ENCODE results near the gene SLC29A4.
"Not testable (repeated sequence)": the region's sequence is repeated elsewhere in the genome, so short reads cannot be mapped to it uniquely, and the experiment has no call there.

SLC29A4 gene

DNA sequence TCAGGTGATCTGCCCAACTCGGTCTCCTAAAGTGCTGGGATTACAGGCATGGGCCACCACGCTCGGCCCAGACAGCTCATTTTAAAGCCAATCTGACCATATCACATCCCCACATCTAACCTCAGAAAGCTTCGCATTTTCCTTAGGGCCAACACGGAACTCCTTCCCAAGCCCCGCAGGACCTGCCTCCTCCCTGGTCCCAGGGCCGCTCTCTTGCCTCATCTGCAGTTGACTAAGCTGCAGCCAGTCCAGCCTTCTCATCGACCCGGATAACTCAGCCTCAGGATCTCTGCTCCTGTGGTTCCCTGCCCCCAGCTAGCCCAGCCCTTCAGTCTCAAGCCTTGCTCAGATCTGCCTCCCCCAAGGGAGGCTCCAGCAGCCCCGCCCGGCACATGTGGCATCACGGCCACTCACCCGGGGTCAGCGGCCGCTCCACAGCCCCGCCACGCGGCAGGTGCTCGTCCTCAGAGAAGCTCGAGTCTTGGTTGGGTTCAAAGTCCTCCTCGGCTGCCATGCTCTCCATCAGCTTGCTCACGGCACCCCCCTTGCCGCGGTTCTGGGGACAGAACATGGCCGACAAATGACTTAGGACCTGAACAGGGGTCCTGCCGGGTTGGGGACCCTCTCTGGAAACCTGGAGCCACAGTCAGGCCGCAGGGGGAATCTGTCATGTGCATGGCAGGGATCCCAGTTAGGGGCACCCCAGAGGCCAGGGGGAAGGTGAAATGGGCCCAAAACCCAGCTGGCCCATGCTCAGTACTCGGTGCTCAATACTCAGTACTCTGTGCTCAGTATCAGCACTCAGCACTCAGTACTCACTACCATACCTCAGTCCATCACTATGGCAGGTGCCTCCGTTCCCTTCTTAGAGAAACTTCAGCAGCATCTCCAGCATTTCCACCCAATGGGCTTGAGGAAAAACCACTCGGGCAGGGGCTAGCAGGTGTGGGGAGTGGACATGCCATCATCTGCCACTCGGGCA lies 41.3 kb downstream of the SLC29A4 start:
- not testable (repeated sequence) for DNase-seq

DNA sequence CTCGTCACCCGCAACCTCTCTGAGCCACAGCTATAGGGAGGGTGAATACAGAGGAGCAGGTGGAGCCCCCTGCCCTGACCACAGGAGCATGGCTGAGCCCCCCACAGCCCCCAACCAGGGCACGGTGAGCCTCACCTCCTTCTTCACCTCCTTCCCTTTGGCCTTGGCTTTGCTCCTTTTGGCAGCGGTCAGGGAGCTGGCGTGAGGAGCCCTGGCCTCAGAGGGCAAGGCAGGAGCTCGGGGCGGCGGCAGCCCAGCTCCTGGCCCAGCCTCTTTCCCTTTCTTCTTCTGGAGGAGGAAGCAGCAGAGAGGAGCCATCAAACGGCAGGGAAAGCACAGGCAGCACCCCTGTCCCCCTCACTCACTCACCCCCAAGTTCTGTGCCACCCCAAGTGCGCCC lies 42.2 kb downstream of the SLC29A4 start:
- no peak for DNase-seq

DNA sequence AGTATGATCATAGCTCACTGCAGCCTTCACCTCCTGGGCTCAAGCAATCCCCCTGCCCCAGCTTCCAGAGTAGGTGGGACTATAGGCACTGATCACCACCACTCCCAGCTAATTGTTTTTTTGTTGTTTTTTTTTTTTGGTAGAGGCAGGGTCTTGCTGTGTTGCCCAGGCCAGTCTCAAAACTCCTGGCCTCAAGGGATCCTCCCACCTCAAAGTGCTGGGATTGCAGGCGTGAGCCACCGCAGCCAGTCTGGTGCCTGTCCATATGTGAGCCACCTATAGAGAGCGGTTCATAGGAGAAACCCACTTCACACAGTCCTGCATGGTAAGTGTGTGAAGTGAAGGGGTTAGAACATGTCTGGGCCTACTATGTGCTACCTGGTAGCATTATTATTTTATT lies 47.5 kb downstream of the SLC29A4 start:
- no peak for DNase-seq

DNA sequence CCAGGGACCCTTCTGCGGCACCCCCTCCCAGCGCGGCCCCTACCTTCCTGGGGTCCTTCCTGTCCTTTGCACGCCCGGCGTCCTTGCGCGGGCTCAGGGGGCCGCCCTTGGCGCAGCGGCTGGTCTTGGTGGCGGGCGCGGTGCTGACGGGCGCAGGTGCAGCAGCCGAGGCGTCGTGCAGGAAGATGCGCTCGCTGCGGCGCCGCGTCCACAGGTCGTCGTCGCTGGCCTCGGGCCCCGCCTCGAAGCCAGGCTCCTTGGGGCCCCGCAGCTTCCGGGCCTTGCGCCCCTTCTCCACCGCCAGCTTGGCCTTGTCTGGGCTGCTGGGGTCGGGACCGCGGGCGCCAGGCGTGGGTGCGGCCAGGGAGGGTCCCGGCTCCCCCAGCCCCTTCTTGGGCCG lies 49.8 kb downstream of the SLC29A4 start:
- no peak for DNase-seq

DNA sequence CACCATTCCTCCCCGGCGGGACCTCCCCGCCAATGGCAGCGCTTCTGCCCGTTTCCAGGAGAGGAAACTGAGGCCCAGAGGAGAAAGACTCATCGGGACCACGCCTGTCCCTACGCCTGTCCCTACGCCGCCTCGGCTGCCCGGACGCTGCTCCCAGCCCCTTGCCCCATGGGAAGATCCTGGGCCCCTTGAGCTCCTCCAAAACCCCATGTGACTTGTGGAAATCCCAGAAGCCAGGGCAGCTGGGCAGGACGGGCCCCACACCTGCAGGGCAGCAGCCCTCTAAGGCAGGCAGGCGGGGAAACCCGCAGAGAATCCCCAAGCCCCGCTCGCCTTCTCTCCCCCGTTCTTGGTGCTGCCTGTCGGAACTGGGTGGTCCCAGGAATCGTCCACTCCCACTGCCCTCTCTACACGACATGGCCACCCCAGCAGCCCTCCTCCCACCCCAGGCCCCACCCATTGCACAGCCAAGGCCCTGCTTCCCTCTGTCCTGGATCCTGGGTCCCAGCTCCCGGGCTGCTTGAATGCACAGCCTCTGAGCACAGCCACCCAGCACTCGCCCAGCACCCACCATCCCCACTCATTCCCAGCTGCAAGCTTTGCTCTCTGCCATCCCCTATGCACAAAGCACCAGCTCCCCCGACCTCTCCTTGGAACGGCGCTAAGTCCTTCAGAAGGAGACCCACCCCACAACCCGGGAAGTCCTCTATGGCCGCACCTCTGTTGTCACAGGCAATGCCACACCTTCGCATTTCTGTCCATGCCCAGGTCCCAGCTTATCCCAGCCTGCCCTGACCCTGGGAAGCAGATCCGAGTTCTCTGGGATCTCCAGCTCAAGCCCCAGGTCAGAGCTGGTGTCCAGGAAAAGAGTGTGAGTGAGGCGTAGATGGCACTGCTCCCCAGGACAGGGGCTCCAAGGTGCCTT lies 50.6 kb downstream of the SLC29A4 start:
- DNase-seq = no peak

DNA sequence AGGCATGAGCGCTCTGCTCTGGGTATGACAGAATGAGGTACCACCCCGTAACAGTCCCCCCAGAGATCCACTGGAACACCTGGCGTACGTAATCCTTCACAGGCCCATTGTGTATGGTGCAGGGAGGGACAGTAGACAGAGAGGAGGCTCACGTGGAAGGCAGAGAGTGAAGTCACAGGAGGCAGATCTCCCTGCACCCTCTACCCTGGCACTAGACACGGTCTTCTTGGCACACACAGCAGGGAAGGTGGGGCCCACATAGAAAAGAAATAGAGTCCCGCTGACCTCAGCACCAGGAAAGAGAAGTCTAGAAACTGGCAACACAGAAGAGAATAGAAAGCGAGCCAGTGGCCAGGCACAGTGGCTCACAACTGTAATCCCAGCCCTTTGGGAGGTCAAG lies 51.9 kb downstream of the SLC29A4 start:
- peak in 2 of 14 donors; percentile 13 to 14 for DNase-seq

- no peak for DNase-seq
Observed at GRCh38 chr7:5337047-5337446, 54.3 kb downstream of the SLC29A4 start.

GRCh38 chr7:5339955-5340354 lies 57.2 kb downstream of the SLC29A4 start:
- no peak for DNase-seq

- no peak for DNase-seq
Observed at GRCh38 chr7:5342631-5343030, 59.9 kb downstream of the SLC29A4 start.

DNA sequence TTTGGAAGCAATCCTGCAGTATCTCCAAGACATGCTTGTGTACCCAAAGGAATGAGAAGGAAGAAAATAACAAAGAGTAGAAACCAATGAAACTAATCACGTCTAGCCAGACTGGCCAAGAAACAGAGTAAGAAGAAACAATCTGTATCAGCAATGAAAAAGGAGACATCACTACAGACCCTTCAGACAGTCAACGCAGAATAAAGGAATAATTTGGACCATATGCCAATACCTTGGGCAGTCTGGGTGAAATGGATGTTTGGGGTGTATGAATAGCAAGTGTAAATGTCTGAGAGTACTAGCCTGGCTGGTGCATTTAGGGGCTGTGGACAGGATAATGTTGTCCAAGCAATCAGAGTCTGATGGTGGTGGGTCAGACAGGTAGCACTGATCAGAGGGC lies 61.1 kb downstream of the SLC29A4 start:
- DNase-seq = no peak

GRCh38 chr7:5344342-5344741 lies 61.6 kb downstream of the SLC29A4 start:
- DNase-seq = no peak

DNA sequence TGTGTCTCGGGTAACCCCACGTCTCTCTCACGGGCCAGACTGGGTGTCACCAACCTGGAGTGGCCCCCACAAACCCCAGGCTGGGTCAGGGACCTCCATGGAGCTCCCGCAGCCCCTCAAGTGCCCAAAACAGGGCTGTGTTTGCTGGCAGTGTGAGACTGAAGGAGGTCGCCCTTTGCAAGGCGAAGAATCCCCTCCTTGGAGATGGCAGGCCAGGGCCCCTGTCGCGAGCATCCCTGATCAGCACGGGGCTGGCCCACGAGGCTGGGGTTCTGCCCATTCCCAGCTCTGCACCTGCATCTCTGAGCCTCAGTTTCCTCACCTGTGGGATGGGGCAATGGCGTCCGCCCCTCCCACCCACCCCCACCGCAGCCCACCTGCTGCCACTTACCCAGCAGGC lies 62.4 kb downstream of the SLC29A4 start:
- no peak for DNase-seq

GRCh38 chr7:5345671-5346070 lies 62.9 kb downstream of the SLC29A4 start:
- DNase-seq = no peak

DNA sequence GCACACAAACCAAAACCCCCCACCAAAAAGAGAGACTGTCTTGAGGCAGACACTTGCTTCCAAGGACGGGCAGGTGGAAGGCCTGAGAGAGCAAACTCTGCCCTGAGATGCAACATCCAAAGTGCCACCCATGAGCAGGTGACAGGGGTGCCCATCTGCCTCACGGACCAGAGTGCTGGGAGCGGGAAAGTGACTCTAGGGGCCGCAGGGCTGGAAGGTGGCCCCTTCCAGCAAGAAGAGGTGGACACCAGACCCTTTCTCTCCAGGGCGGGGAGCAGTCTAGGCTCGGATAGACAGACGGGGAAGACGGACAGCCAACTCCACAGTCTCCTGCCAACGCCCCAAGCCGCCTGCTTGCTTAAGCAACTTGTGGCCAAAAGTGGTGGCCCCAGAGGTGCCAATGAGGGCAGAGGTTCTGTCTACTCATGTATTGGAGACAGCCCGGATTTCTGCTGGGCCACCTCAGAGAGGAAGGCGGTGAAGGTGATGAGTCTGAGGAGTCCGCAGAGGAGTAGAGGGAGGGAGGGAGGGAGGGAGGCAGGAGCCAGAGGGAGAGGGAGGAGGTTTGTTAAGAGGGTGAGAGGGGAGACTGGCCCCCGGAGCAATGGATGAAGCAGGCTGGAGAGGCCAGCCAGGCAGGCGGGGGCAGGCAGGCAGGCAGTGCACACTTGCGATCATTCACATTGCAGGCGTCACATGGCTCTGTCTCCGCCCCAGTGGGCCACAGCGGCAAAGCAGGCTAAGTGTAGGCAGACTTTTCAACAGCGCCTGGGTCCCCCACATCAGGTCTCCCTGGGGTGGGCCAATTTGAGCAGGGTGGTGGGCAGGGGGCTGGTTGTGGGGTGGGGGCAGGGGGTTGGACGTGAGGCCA lies 65.6 kb downstream of the SLC29A4 start:
- peak in 4 of 14 donors; percentile 4 to 17 (median 9) for DNase-seq

GRCh38 chr7:5349005-5349380 lies 66.2 kb downstream of the SLC29A4 start:
- no peak for DNase-seq

GRCh38 chr7:5349437-5350173 lies 66.9 kb downstream of the SLC29A4 start:
- peak in 1 of 14 donors; percentile 23 for DNase-seq

GRCh38 chr7:5350174-5350463 lies 67.4 kb downstream of the SLC29A4 start:
- DNase-seq = no peak

GRCh38 chr7:5350600-5351385 lies 68.0 kb downstream of the SLC29A4 start:
- peak in 1 of 14 donors; percentile 28 for DNase-seq

DNA sequence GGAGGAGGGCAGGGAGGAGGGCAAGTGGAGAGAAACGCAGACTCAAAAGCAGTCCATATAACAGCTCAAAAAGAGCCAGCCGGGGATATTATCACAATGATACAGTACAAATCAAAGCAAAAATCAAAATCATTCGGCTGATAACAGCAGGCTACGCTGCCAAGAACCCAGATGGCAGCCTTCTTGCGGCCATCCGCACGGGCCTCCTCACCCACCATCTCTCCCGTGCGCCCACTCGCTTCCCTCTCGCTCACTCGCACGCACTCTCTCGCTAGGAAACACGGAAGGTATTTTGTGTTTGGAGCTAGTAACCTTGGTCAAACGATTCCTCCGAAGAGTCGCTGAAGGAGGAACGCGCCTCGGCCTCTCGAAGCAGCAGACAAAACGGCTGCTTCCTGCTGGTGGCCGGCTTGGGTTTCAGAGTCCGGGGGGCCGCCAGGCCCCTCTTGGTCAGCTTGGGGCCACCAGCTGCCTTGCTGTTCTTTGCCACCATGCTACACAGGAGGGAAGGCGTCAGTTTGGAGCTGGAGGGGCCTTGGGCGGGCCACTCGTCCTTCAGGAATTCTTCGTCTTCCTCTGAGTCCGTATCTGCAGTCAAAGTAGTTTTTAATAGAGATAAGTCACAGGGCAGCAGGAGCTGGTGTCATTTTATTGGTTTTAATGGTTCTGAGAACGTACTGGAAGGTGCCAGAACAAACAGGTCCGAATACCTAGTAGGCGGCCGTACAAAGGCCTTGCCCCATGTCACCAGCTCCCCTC lies 68.9 kb downstream of the SLC29A4 start:
- DNase-seq = peak in 1 of 14 donors; percentile 32

GRCh38 chr7:5352440-5353010 lies 69.8 kb downstream of the SLC29A4 start:
- no peak for DNase-seq
